Measurements from ENCODE around the gene PLXNA4.

Gene PLXNA4

DNA sequence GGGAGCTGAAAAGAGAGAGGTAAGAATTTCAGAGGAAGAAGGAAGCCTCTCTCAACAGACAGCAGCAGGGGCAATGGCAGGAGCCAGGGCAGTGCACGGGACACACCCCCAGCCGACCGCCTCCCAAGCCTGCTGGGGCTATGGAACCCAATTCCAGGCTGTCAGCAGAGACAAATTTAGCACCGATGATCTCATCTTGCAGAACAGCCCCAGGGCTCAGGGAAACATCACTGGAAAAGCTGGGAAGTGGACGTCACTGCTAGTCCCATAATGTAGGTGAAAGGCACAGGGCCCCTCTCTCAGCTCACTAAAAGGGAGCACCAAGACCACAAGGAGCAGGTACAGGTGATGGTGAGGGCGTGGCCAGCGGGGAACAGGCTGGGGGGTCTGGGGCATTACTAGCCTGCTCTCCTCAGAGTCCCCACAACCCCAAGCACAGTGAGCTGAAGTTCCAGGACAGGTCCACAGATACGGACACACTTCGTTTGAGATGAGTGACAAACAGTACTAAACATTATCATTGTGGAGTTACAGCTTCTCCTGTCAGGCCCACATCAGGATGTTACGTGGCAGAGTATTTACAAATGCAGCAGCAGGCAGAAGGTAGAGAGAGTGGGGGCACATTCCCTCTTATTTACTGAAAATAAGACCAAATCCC lies 103.7 kb downstream of the PLXNA4 start:
- no peak for DNase-seq (ENCODE audit: low read depth)

DNA sequence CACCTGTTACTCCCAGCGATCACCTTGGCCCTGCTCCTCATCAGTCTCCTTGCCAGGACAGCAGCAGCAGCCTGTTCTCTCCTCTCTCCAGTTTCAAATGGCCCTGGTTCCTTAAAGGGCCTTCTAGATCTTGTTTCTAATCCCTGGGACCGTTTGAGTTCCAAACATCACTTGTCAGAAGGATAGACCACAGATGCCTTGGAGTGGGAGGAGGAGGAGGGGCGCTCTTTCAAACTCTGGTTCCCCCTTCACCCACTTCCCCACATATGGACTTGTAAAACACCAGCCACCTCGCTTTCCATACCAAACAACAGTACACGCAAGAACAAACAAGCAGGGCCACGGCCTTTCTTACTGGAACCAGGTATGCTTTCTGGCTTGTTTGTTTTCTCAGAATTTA lies 104.8 kb downstream of the PLXNA4 start:
- no peak for DNase-seq (ENCODE audit: low read depth)

DNA sequence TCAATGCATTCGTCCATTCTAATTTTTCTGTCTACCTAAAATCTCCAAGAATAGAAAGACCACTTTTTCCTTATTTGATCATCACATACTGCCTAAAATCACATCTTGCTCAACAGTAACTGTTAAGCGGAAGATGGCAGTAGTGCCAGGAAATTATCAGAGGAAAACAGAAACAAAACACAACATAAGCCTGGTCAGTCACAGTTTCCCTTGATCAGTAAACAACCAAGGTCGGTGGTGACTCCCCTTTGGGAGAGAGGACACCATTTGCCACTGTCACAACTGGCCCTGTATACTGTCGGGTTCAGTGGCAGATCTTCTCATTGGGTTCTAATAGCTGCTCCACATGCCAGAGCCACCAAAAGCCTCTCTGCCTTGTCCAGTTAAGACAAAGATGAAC lies 106.6 kb downstream of the PLXNA4 start:
- DNase-seq (ENCODE audit: low read depth): no peak

DNA sequence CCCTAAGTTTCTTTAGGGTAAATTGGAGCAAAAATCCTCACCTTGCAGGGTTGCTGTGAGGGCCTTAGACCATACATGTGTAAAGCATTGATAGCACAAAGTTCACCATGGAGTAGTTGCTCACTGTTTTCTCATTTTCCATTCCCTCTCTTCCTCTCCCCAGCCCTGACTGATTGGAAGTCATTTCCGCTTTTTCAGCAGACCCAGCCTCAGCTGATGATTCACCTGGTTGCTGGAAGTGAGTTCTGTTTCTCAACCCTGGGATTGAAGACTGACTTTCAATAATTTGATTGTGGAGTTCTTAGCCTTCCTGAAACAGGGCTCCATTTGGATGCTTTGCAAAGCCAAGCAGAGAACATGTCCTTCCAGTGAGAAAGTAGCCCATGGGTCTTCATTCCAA lies 107.0 kb downstream of the PLXNA4 start:
- no peak for DNase-seq (ENCODE audit: low read depth)

DNA sequence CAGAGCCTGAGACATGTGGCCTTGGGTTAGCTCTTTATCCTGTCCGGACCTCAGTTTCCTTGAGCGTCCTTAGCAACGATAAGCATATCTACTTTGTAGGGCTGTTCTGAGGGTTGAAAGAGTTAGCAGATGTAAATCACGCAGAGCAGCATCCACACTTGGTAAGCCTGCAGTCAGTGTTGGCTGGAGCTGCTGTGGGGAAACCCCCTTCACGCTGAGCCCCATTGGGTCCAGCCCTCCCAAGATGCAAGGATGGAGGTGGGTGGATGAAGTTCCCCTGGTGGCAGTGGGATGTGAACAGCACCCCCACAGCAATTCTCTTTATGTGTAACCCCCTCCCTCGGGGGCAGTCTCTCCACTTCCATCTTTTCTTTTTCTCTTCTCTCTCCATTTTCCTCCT lies 109.9 kb downstream of the PLXNA4 start:
- DNase-seq (ENCODE audit: low read depth): no peak

DNA sequence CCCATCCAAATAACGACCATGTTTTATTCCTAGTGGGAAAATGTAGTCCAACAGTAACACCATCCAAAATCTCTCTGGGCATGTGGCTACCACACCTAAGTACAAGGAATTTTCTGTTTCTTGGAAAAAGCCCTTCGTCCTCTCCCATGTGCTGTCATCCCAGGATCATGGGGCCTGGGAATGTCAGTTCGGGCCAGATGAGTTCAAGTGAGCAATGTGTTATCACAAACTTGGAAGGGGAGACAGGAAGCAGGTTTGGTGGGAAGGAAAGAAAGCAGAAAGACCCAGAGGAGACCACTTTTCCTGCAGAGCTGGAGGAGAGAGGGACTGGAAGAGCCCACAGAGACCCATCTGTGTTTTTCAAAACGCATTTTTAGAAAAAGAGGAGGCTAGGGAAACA lies 110.8 kb downstream of the PLXNA4 start:
- no peak for DNase-seq (ENCODE audit: low read depth)

DNA sequence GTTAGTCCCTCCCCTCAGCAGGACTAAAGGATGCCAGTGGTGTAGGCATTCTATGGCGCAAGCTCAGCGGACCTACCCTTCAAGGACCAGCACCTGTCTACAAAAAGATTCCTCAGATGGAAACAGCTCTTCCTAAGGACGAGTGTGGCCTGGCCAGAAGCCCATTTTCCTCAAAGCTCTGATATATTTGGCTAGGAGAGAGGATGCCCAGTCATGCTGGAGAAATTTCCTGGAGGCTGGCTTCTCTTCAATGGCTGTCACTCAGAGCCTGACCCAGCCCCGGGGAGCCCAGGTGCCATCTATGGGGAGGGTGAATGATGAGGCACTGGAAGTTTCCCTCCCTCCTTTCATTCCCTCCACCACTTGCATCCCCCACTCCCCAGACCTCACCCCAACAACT lies 111.5 kb downstream of the PLXNA4 start:
- no peak for DNase-seq (ENCODE audit: low read depth)

DNA sequence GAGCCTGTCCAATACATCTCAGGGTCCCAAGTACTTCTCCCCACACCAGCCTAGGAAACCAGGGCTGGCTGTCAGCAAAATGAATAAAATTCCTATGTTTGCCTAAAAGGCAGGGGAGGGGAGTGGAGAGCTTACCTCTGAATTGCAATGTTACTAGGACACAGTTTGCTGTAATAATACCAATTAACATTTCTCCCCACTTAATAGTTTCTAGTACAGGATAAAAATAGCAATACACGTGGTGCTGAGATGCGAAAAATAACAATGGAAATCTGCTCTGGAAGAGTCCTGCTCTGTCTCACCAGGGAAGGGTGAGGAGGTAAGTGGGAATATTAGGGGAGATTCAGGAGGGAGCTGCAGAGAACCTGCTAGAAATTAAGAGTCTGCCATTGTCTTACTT lies 112.3 kb downstream of the PLXNA4 start:
- no peak for DNase-seq (ENCODE audit: low read depth)

DNA sequence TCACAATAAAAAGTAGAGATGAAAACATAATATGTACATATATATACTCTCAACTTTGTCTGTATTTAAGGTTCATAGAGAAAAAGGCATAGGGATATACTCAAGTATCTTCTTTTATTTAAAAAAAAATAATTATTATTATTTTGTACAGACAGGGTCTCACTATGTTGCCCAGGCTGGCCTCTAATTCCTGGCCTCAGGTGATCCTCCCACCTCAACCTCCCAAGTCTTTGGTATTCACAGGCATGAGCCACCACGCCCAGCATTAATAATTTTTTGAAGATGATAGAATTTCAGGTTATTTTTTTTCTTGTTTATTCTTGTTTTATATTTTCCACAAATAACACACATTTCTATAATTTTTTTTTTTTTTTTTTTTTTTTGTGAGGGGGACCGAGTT lies 113.8 kb downstream of the PLXNA4 start:
- DNase-seq (ENCODE audit: low read depth): no peak

DNA sequence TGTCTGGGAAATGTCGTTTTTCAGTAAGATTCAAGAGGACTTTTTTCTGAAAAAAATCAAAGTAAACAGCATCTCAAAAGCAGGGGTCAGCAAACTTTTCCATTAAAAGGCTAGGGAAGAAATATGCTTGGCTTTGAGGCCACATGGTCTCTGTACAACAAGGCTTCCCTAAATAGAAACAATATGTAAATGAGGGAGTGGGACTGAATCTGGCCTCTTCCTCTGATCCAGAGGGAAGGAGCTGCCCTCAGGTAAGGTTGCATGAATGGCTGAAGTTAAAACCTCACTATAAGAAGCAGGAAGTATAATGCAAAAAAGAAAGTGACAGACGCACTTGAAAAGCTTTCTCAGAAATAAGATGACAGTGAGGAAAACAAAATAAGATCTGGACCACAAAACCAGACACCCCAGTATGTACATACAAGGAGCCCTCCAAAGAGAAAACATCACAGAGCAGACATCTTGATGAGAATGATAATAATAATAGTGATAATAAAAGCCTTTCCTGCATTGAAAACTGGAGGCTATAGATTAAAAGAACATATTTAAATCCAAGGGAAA lies 115.2 kb downstream of the PLXNA4 start:
- DNase-seq (ENCODE audit: low read depth): no peak

DNA sequence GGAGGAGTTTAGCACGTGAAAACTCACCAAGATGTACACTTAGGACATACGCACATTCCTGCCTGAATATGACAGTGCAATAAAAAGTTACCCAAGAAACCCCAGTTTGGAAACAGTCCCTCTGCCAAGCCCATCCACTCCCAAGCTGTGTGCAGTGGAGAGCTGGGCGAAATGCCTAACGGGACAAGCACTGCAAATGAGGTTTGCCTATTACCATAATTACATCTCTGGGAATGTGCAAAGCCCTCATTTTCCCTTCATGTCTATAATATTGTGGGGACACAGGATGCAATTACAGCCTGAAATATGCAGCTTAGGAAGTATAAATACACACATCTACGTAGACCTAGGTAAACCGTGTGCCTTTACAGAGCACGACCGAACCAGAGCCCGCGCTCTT lies 117.5 kb downstream of the PLXNA4 start:
- DNase-seq (ENCODE audit: low read depth): no peak

DNA sequence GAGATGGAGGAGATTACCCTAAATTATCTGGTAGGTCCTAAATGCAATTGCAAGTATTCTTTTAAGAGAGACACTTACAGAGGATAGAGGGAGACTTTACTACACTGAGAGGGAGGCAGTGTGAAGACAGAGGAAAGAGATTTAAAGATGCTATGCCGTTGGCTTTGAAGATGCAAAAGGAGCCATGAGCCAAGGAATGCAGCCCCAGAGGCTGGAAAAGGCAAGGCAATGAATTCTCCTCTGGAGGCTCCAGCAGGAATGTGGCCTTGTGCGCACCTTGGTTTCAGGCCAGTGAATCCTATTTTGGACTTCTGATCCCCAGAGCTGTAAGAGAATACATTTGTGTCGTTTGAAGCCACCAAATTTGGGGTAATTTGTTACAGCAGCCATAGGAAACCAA lies 118.6 kb downstream of the PLXNA4 start:
- no peak for DNase-seq (ENCODE audit: low read depth)

DNA sequence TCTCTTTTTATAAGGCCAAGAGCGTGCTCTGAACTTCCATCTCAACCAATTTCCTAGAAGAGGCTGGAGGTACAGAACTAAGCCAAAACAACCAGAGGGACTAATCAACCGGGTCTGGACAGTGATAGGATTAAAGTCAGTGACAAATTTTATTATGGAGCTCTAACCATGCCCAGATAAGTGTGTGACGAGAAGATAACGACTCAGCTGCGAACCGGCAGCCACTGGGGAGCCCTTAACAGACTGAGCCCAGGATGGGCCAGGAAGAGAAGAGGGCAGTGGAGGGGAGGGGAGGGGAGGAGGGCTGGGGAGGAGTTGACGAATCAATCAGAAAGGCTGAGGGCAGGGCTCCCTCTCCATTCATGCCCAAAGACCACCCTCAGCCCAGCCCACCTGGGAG lies 119.9 kb downstream of the PLXNA4 start:
- no peak for DNase-seq (ENCODE audit: low read depth)

DNA sequence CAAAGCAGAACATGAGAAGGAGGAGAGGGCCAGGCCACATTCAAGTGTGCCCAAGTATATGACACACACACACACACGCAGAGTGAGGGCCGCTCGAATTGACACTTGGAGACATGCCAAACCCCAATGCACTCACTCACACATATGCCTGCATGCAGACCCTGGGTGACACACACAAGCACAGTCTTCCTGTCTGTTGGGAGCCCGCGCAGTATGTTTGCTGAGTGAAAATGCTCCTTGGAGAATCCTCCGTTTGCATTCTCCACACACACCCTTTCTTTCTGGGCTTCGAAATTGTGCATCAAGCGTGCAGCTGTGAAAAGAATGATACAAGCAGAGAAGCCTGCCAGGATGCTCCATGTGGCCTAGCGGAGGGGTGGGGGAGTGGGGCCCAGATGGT lies 120.9 kb downstream of the PLXNA4 start:
- no peak for DNase-seq (ENCODE audit: low read depth)

DNA sequence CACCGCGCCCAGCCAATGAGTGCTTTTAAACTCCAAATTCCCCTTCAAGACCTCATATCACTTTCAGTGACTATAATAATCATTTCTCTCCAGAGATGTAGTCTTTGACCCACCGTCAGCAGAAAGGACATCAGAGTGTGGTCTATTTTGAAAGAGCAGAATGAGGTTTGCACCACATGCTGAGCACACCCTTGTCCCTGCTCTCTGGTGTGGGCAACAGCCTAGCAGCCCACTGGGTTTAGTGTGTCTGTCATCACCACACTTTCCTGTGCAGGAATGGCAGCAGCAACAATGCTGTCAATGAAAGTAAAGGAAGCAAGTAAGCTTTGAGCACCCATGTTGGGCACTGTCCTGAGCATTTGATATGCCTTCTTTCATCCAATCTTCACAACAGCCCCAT lies 122.4 kb downstream of the PLXNA4 start:
- no peak for DNase-seq (ENCODE audit: low read depth)

DNA sequence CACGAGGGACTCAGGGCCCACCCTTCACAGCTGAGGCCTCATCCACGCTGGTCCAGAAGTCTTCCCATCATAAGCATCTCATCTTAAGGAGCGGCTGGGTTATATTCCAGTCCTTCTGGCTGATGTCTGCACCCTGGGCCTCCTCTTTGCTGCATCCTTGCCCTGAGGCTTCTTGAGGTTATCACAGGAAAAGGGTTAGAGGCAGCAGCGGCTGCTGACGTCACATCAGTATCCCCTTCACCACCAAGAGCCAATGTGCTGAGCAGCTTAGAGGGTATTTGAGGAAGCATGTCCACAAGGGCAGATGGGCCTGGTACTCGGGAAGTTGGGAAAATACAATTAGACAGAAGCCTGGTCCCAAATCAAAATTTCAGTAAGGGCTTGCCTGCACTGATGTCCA lies 125.1 kb downstream of the PLXNA4 start:
- DNase-seq (ENCODE audit: low read depth): no peak

DNA sequence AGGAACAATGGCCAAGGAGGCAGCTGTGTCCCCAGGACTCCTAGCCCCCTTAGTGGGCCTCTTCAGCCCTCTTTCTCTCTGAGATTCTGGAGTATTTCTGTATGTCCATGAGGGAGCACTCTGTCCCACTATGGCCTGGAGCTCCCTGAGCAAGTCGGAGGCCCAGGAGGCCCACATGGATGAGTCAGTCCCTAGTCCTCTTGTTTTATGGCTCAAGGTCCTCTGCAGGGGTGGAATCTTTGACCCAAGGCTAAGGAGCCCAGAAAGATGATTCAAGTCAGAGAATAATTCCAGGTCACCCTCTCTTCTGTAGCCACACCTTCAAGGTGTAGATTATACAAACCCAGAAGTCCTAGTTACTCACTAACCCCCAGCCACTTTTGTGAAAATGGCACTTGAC lies 125.6 kb downstream of the PLXNA4 start:
- DNase-seq (ENCODE audit: low read depth): no peak

DNA sequence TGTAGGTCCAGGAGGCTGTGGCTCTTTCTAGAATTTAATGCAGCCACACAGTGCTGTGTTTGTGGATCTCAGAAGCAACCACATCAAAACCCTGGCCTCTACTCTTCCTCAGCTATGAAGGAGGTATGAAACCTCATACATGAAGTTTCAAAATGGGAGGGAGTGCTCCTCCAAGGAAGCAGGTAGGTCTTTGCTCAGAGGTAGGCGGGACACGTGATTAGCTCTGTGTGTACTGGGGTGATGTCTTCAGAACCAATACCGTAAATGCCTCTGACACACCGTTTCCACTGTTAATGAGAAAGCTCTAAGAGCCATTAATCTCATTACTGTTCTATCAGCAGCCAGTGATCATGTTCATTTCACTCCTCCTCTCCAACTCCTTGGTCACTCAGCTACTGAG lies 126.1 kb downstream of the PLXNA4 start:
- no peak for DNase-seq (ENCODE audit: low read depth)

DNA sequence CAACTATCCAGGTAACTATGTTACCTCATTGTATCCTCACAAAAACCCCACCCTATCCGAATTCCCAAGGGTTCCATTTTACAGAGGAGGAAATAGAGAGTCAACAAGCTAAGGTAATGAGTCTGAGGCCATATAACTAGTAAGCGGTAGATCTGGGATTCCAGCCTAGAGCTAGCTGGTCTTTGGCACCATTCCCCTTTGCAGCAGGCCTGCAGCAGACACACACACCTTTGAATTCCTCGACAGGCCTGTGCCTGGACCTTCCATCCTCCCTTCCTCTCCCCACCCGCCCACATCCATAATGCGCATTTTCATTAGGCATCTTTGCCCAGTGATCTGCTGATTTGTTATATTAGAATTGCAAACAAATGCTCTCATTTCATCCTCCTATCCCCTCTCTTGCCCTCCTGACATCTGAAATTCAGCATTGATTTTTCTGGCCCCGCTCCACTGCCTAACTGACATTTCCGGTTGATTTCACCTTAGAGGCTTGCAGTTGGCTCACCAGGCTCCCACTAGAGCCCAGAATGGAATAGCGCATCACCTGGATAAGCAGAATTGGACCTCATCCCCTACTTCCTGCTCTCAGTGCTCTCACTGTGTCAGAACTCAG lies 129.5 kb downstream of the PLXNA4 start:
- DNase-seq (ENCODE audit: low read depth): no peak

DNA sequence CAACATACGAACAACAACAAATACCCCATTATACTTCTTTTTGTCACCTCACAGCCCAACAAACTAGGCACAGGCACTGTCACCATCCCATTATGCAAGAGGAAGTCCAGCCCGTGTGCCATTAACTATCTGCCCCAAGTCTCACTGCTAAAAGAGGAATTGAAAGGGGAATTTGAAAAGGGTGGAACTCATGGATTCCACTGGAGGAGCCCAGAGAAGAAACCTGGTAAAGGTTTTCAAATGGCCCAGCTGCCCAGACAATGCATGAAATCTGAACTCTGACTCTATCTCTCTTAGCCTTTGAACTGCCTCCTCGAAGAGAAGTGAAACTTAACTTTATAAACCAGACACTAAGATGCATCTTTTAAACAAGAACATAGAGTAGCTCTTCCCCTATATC lies 130.0 kb downstream of the PLXNA4 start:
- no peak for DNase-seq (ENCODE audit: low read depth)

DNA sequence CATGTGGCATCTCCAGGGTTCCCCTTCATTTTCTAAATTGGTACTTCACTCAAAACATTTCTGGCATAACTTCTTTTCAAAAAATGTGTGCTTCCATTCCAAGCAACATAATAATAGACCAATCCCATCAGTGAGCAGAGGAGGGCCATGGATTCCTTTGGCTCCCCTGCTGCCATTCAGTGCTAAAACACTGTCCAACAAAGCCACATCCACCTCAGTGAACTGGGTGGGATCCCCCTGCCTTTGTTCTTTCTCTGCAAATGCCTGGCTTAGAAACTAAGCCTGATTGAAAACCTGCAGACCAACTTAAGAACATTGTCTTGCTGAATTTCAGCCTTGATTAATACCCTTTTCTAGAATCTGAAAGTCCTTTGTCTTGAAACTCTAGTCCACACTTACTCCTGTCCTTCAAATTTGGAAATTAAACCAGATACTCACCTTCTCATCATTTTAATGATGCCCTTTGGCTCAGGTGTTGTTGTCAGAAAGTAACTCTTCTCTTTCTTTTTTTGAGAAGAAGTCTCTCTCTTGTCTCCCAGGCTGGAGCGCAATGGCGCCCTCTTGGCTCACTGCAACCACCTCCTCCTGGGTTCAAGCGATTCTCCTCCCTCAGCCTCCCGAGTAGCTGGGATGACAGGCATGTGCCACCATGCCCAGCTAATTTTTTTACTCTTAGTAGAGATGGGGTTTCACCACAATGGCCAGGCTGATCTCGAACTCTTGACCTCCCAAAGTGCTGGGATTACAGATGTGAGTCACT lies 132.3 kb downstream of the PLXNA4 start:
- DNase-seq (ENCODE audit: low read depth): no peak

DNA sequence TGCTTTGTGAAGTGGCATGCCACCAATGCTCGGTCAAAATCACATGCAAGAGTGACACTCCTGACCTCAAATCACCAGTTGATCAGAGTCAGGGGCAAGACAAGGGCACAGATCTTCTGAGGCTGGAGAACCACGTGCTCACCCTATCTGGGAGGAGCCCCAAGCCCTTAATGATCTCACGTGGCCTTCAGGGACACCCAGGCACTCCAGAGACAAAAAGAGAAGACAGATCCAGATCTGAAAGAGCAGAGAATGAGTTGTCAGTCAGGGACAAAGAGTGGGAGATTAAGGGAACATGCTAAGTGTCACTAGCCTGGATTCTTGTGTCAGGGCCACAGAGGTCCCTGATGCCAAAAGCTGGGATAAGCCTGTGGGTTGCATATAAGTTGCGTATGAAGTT lies 134.3 kb downstream of the PLXNA4 start:
- DNase-seq (ENCODE audit: low read depth): no peak

DNA sequence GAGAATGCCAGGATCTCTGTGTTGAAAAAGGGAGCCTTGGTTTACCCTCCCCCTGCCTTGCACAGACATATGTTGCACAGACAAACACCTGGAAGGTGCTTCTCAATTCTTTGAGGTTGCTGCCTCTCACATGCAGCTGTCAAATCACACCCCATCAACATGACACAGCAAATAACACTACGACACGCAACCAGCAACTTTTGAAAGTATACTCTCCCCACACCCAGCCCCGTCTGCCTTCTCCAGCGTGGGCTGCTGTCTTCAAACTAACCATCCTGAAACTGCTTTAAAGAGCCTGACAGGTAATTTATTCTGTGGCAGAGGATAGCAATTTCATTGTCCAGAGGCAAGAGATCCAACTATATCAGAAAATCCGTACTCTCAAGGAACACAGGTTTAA lies 136.1 kb downstream of the PLXNA4 start:
- no peak for DNase-seq (ENCODE audit: low read depth)

Data from activated T-cell treated with anti-CD3 and anti-CD28 coated beads for 48 hours (primary cell).